DOHH2 (cell line): ENCODE results near the gene MUC21.

Experiments
- EZH2phosphoT487 ChIP-seq: fragments of 200-600 bp; sonication (generic); IDR thresholded peaks from 2 replicates; pipeline ENCODE4 v1.6.1; 2017; ENCODE audit warnings: borderline replicate concordance, mild to moderate bottlenecking, antibody characterized with exemption, low read length, moderate library complexity, mixed read lengths
- TF ChIP-seq, protein P1 (sequence below): fragments of 200-600 bp; sonication (generic); IDR thresholded peaks from one replicate; pipeline ENCODE4 v1.5.1; 2014; ENCODE audit warnings: antibody characterized with exemption, mild to moderate bottlenecking, low read depth, low read length; ENCODE audit not compliant: poor library complexity, severe bottlenecking

- TF ChIP-seq, protein P1, sequence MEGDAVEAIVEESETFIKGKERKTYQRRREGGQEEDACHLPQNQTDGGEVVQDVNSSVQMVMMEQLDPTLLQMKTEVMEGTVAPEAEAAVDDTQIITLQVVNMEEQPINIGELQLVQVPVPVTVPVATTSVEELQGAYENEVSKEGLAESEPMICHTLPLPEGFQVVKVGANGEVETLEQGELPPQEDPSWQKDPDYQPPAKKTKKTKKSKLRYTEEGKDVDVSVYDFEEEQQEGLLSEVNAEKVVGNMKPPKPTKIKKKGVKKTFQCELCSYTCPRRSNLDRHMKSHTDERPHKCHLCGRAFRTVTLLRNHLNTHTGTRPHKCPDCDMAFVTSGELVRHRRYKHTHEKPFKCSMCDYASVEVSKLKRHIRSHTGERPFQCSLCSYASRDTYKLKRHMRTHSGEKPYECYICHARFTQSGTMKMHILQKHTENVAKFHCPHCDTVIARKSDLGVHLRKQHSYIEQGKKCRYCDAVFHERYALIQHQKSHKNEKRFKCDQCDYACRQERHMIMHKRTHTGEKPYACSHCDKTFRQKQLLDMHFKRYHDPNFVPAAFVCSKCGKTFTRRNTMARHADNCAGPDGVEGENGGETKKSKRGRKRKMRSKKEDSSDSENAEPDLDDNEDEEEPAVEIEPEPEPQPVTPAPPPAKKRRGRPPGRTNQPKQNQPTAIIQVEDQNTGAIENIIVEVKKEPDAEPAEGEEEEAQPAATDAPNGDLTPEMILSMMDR: no peak
- no peak for TF ChIP-seq EZH2phosphoT487
Measured at GRCh38 chr6:31002471-31002870, 19.0 kb downstream of the MUC21 start.
